Activated naive CD4-positive, alpha-beta T cell treated with anti-CD3 and anti-CD28 coated beads, Interleukin-2, amount 10 ng/mL, durations not matched to agents 7 days and 5 days (primary cell): ENCODE measurements around the gene EXOC2.
"Not testable (repeated sequence)": the region's sequence is repeated elsewhere in the genome, so short reads cannot be mapped to it uniquely, and the experiment has no call there.

Experiments used
- CTCF ChIA-PET: fragments of 350-600 bp; sonication (Branson Sonifier 250); formaldehyde crosslinking; loops from one replicate; lab custom pipeline; 2021; ENCODE audit warnings: antibody characterized with exemption; lab: Charles Lee
- DNase-seq: peaks from one replicate; pipeline ENCODE4 v3.0.0-alpha.2; 2020
- H3K27ac Mint-ChIP-seq: one replicate; pipeline ENCODE4 v1.8.0; 2021; ENCODE audit warnings: mild to moderate bottlenecking, moderate library complexity, mixed read lengths
- H3K27me3 Mint-ChIP-seq: one replicate; pipeline ENCODE4 v1.8.0; 2021; ENCODE audit warnings: mild to moderate bottlenecking, mixed read lengths
- H3K36me3 Mint-ChIP-seq: one replicate; pipeline ENCODE4 v1.8.0; 2021; ENCODE audit warnings: mixed read lengths
- H3K4me1 Mint-ChIP-seq: one replicate; pipeline ENCODE4 v1.8.0; 2021; ENCODE audit warnings: mixed read lengths
- H3K4me3 Mint-ChIP-seq: one replicate; pipeline ENCODE4 v1.8.0; 2021; ENCODE audit warnings: mild to moderate bottlenecking, moderate library complexity, mixed read lengths
- H3K9me3 Mint-ChIP-seq: one replicate; pipeline ENCODE4 v1.8.0; 2021; ENCODE audit warnings: mixed read lengths

Gene EXOC2

GRCh38 chr6:562052-562676 is 130.8 kb downstream of the EXOC2 start:
- no peak for DNase-seq
- Mint-ChIP-seq H3K36me3 (peaks cover 49% of the 10 kb centered on the region), H3K9me3 (peaks cover 4% of the 10 kb centered on the region)

DNA sequence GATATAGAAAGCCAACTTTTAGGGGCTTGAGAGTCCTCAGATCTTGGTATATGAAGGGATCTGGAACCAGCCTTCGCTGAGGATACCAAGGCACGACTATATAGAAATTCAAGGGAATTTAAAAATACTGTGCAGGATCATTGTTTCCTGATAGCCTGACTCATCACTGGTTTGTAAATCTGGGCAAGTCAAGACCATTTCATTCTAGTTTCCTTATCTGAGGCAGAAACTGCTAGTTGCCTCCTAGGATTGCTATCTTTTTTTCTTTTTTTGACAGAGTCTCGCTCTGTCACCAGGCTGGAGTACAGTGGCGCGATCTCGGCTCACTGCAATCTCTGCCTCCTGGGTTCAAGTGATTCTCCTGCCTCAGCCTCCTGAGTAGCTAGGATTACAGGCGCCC is 131.6 kb downstream of the EXOC2 start:
- CTCF ChIA-PET, DNase-seq, H3K4me3 Mint-ChIP-seq, H3K9me3 Mint-ChIP-seq, H3K27me3 Mint-ChIP-seq, H3K27ac Mint-ChIP-seq: not testable (repeated sequence)
- Mint-ChIP-seq H3K4me1 (peaks cover 28% of the 10 kb centered on the region), H3K36me3 (peaks cover 53% of the 10 kb centered on the region)

More at GRCh38 chr6:562052-562676, 130.8 kb downstream of the EXOC2 start:
- H3K4me3 Mint-ChIP-seq, result no peak overlapping the region
- peaks cover 26% of the 10 kb centered on the region for H3K4me1 Mint-ChIP-seq
- H3K27me3 Mint-ChIP-seq, result no peaks in the 10 kb centered on the region
- no peak overlapping the region for H3K27ac Mint-ChIP-seq
- CTCF ChIA-PET, result no interaction called here

DNA sequence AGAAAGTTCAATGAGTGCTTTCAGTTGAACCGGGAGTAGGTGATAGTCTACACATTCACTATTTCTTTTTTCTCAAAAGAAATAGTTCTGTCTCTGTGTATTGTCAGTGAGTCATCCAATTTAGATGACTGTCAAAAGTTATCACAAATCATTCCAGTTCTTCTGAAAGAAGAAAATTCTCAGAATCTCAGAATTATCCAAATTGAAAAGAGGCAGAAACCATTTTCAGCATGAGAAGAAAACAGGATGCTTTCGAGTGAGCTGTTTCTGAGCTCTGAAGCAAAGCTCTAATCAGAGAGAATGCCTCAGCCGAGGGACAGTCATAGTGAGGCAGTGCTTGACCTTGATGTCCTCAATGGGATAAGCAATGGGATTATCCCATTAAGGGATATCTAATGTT is 134.0 kb downstream of the EXOC2 start:
- CTCF ChIA-PET, result interaction anchor here (1.0 to 3.1 kb wide), 5 partner anchors 9 to 404 kb away, joined by 3 to 17 read pairs (median 6); no protein-coding TSS in a partner anchor
- H3K9me3 Mint-ChIP-seq, result peaks cover 4% of the 10 kb centered on the region
- H3K4me3 Mint-ChIP-seq, result no peak overlapping the region
- DNase-seq, result no peak
- no peaks in the 10 kb centered on the region for H3K27me3 Mint-ChIP-seq
- H3K4me1 Mint-ChIP-seq, result peaks cover 28% of the 10 kb centered on the region
- H3K36me3 Mint-ChIP-seq, result peaks cover 63% of the 10 kb centered on the region
- peak overlapping the region; percentile 79 for H3K27ac Mint-ChIP-seq

DNA sequence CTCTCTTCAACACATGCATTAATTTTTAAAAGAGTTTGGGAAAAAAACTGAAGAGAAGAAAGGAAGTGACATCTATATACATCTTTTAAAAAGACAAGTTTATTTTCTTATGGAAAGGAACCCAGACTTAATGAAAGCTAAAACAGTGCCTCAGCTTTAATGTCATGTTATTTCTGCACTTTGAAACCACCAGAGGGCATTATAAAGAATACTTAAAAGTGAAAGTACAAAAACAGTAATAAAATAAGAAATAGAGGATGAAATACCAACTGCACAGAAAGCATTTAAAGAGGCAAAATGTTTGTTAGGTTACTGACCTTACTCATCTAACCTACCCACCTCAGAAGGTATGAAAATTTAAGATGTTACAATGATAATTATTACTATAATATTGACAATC is 134.8 kb downstream of the EXOC2 start:
- H3K9me3 Mint-ChIP-seq, result peaks cover 4% of the 10 kb centered on the region
- peak overlapping the region; percentile 72 for H3K27ac Mint-ChIP-seq
- H3K27me3 Mint-ChIP-seq, result no peaks in the 10 kb centered on the region
- peaks cover 66% of the 10 kb centered on the region for H3K36me3 Mint-ChIP-seq
- H3K4me1 Mint-ChIP-seq, result peaks cover 28% of the 10 kb centered on the region
- CTCF ChIA-PET, result interaction anchor here (0.6 to 3.1 kb wide), 8 partner anchors 8 to 202 kb away, joined by 3 to 17 read pairs (median 4); no protein-coding TSS in a partner anchor
- no peak for DNase-seq
- no peak overlapping the region for H3K4me3 Mint-ChIP-seq

DNA sequence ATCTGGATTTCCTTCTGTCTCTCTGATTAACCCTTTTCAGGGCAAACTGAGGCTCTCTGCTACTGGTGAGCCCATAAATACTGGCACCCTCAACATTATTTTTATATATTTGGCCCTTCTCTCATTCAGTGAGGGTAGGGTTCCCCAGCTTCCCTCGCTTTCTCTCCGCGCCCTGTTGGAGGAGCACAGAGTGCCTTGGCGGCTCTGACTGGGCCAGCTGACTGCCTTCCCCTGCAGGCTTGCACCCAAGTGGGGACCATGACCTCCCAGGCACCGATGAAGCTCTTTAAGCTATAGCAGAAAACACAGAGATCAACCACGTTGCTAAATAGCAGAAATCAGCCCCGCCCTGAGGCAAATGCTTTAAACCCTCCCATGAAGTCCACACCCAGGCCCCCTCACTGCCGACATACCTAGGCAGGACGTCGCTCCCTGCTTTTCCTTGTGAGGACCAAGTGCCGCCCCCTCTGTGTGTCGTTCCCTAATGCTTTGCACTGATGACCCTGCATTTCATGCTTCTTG is 141.0 kb downstream of the EXOC2 start:
- H3K4me1 Mint-ChIP-seq, result peaks cover 42% of the 10 kb centered on the region
- H3K9me3 Mint-ChIP-seq, result no peaks in the 10 kb centered on the region
- H3K36me3 Mint-ChIP-seq, result peaks cover 43% of the 10 kb centered on the region
- no peak overlapping the region for H3K27ac Mint-ChIP-seq
- no peak for DNase-seq
- no peaks in the 10 kb centered on the region for H3K27me3 Mint-ChIP-seq
- no peak overlapping the region for H3K4me3 Mint-ChIP-seq
- CTCF ChIA-PET, result interaction anchor here (2.1 kb wide), 1 partner anchor 162 kb away, joined by 7 read pairs; no protein-coding TSS in a partner anchor

DNA sequence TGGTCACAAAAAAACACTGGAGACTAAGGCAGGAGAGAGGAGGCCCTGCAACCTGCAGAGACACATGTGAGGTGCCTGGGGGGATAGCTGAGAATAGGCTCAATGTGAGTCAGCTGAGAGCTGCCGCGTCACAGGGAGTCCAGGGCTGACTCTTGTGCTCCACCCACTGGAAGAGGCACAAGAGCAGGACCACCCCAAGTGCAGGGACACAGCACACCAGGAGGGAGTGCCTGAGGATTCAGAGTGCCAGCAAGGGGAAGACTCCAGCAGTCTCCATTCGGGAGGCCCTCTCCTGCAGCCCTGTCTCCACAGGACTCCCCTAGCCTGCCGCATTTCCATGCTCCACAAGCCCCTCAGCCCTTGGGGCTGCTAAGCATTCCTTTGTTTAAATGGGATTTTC is 141.5 kb downstream of the EXOC2 start:
- no peak for DNase-seq
- H3K4me3 Mint-ChIP-seq, result no peak overlapping the region
- H3K9me3 Mint-ChIP-seq, result no peaks in the 10 kb centered on the region
- H3K27ac Mint-ChIP-seq, result no peak overlapping the region
- H3K4me1 Mint-ChIP-seq, result peaks cover 42% of the 10 kb centered on the region
- peaks cover 45% of the 10 kb centered on the region for H3K36me3 Mint-ChIP-seq
- H3K27me3 Mint-ChIP-seq, result no peaks in the 10 kb centered on the region
- CTCF ChIA-PET, result interaction anchor here (2.1 to 2.9 kb wide), 2 partner anchors 8 to 162 kb away, joined by 7 to 16 read pairs; no protein-coding TSS in a partner anchor

DNA sequence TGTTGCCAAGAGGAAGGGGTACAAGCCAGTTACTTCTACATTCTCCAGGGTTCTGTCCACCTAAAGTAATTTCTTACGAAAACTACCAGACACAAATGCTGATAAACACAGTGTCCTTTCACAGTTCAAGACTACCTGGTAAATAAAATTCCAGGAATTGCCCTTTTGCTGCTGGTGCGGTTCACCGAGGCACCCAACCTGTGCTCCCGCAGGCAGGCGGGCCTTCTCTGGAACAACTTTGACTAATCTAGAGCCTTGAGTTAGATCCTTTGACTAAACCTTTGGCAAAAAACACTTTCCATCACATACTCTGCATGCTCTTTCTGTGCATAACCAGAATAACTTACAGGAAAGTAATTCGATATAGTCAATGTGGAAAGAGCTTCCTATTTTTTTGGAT is 143.0 kb downstream of the EXOC2 start:
- peaks cover 38% of the 10 kb centered on the region for H3K36me3 Mint-ChIP-seq
- DNase-seq, result no peak
- H3K4me3 Mint-ChIP-seq, result no peak overlapping the region
- no peaks in the 10 kb centered on the region for H3K27me3 Mint-ChIP-seq
- peak overlapping the region; percentile 49 for H3K27ac Mint-ChIP-seq
- H3K4me1 Mint-ChIP-seq, result peaks cover 42% of the 10 kb centered on the region
- H3K9me3 Mint-ChIP-seq, result no peaks in the 10 kb centered on the region
- CTCF ChIA-PET, result interaction anchor here (2.1 to 2.9 kb wide), 2 partner anchors 9 to 160 kb away, joined by 7 to 16 read pairs; no protein-coding TSS in a partner anchor

GRCh38 chr6:548517-548916 is 144.4 kb downstream of the EXOC2 start:
- peak overlapping the region; percentile 82 for H3K27ac Mint-ChIP-seq
- H3K27me3 Mint-ChIP-seq, result no peaks in the 10 kb centered on the region
- DNase-seq, result peak; percentile 54
- H3K4me1 Mint-ChIP-seq, result peaks cover 44% of the 10 kb centered on the region
- peaks cover 40% of the 10 kb centered on the region for H3K36me3 Mint-ChIP-seq
- no peaks in the 10 kb centered on the region for H3K9me3 Mint-ChIP-seq
- CTCF ChIA-PET, result interaction anchor here (0.8 to 2.9 kb wide), 3 partner anchors 10 to 104 kb away, joined by 3 to 16 read pairs (median 3); no protein-coding TSS in a partner anchor
- H3K4me3 Mint-ChIP-seq, result no peak overlapping the region

DNA sequence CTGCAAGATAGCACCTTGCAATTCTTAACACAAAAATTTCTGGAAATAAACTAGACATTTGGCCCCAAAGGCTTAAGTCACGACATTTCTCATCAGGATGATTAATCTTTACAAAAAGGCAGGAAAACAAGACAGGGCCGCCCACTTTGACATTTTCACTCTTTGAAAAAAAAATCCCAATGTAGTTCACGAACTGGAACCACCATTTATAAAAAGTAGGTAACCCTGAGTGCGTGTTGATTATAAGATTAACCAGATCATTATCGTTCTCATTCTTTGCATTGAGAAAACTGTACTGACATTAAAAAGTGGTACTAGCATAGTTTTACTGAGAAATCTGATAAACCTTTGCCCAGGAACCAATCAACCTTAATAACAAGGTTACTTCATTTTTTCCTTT is 144.8 kb downstream of the EXOC2 start:
- Mint-ChIP-seq H3K27me3 (no peaks in the 10 kb centered on the region), H3K4me3 (no peak overlapping the region), H3K9me3 (no peaks in the 10 kb centered on the region), H3K36me3 (peaks cover 40% of the 10 kb centered on the region), H3K4me1 (peaks cover 44% of the 10 kb centered on the region), H3K27ac (peak overlapping the region; percentile 82)
- DNase-seq, result no peak
- CTCF ChIA-PET, result interaction anchor here (0.8 to 1.0 kb wide), 2 partner anchors 45 to 103 kb away, joined by 3 read pairs; no protein-coding TSS in a partner anchor

DNA sequence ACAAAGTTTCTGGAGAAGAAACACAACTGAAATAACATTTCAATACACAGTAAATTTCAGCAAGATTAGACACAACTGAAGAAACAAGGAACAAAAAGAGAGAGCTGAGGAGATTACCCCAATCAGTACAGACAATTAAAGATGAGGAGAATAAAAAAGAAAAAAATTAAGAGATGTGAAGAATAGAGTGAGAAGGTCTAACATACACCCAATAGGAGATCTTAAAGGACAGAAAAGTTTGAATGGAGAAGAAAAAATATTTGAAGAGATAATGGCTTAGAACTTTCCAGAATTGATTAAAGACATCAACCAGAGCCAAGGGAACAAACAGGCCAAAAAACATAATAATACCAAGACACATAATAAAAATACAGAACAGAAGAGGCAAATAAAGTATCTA is 152.4 kb downstream of the EXOC2 start:
- DNase-seq, result no peak
- peaks cover 63% of the 10 kb centered on the region for H3K36me3 Mint-ChIP-seq
- no peak overlapping the region for H3K4me3 Mint-ChIP-seq
- H3K9me3 Mint-ChIP-seq, result peaks cover 14% of the 10 kb centered on the region
- CTCF ChIA-PET, result no interaction called here
- H3K4me1 Mint-ChIP-seq, result peaks cover 2% of the 10 kb centered on the region
- H3K27me3 Mint-ChIP-seq, result no peaks in the 10 kb centered on the region
- H3K27ac Mint-ChIP-seq, result no peak overlapping the region

DNA sequence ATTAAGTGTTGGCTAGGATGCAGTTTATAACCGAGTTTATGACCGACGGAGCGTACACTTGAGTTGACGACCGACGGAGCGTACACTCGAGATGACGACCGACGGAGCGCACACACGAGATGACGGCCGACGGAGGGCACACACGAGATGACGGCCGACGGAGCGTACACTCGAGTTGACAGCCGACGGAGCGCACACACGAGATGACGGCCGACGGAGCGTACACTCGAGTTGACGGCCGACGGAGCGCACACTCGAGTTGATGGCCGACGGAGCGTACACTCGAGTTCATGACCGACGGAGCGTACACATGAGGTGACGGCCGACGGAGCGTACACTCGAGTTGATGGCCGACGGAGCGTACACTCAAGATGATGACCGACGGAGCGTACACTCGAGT is 155.8 kb downstream of the EXOC2 start:
- Mint-ChIP-seq H3K27ac (no peak overlapping the region), H3K9me3 (peaks cover 14% of the 10 kb centered on the region), H3K36me3 (peaks cover 42% of the 10 kb centered on the region), H3K27me3 (no peaks in the 10 kb centered on the region), H3K4me1 (no peaks in the 10 kb centered on the region), H3K4me3 (no peak overlapping the region)
- CTCF ChIA-PET, result no interaction called here
- no peak for DNase-seq

DNA sequence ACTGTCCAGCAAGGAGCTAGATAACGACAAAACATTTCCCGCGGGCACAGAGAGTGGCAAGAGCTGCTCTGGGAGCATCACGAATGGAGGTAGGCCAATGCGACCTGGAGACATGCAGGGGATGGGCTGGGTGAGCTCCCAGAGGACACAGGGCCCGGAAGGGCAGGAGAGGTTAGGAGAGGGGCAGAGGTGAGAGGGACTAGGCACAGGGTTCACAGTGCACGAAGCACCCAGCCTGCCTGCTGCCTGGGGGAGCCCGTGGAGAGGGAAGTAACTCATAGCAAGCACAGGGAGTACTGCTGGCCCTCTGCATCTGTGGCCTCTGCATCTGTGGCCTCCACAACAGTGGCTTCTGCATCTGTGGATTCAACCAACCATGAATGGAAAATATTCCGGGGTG is 162.5 kb downstream of the EXOC2 start:
- CTCF ChIA-PET, result no interaction called here
- H3K36me3 Mint-ChIP-seq, result peaks cover 24% of the 10 kb centered on the region

GRCh38 chr6:528989-529388 is 163.9 kb downstream of the EXOC2 start:
- Mint-ChIP-seq H3K9me3 (no peaks in the 10 kb centered on the region), H3K27ac (no peak overlapping the region), H3K4me3 (no peak overlapping the region), H3K27me3 (no peaks in the 10 kb centered on the region), H3K4me1 (peaks cover 8% of the 10 kb centered on the region), H3K36me3 (peaks cover 24% of the 10 kb centered on the region)
- DNase-seq, result no peak
- CTCF ChIA-PET, result no interaction called here

More for the DNA sequence above, 162.5 kb downstream of the EXOC2 start:
- DNase-seq, result no peak
- H3K9me3 Mint-ChIP-seq, result no peaks in the 10 kb centered on the region
- no peak overlapping the region for H3K4me3 Mint-ChIP-seq
- no peaks in the 10 kb centered on the region for H3K27me3 Mint-ChIP-seq
- no peaks in the 10 kb centered on the region for H3K4me1 Mint-ChIP-seq
- no peak overlapping the region for H3K27ac Mint-ChIP-seq

- Mint-ChIP-seq H3K27me3 (no peaks in the 10 kb centered on the region), H3K36me3 (peaks cover 30% of the 10 kb centered on the region)
- CTCF ChIA-PET, result no interaction called here
Observed at GRCh38 chr6:527989-528673, 164.8 kb downstream of the EXOC2 start.

More at GRCh38 chr6:527989-528673, 164.8 kb downstream of the EXOC2 start:
- H3K4me3 Mint-ChIP-seq, result no peak overlapping the region
- H3K9me3 Mint-ChIP-seq, result no peaks in the 10 kb centered on the region
- DNase-seq, result no peak
- peak overlapping the region; percentile 43 for H3K27ac Mint-ChIP-seq
- peaks cover 11% of the 10 kb centered on the region for H3K4me1 Mint-ChIP-seq
